GM23338 (cell line): Measurements from ENCODE around the gene PIEZO2. TPM values are rescaled to one million over a fixed set of nuclear protein-coding genes. Genes with fewer than 3 reads are reported as not detected.
A peak's percentile ranks its signal among the peaks of the same experiment; 100 is the strongest.

ENCODE experiments used
- ATAC-seq: fragments of 200-7000 bp; cut with Tn5 transposase; 3 replicates; pipeline ENCODE4 v1.9.1; 2020
- DNase-seq: peaks from one replicate; pipeline ENCODE4 v3.0.0-alpha.2; 2015; ENCODE audit warnings: low spot score
- H2AFZ ChIP-seq: fragments of 200-600 bp; sonication (generic); 2 replicates; pipeline ENCODE4 v1.8.0; 2016; ENCODE audit warnings: antibody characterized with exemption, mild to moderate bottlenecking, moderate library complexity
- H3F3A ChIP-seq: fragments of 200-600 bp; sonication (generic); replicated peaks from 2 replicates; pipeline ENCODE4 v1.8.0; 2017; ENCODE audit warnings: antibody characterized with exemption, mixed run types, low read depth
- H3K27ac ChIP-seq: fragments of 200-600 bp; sonication (generic); 2 replicates; pipeline ENCODE4 v1.6.1; 2016; ENCODE audit warnings: low read depth
- H3K27me3 ChIP-seq: fragments of 200-600 bp; sonication (generic); 2 replicates; pipeline ENCODE4 v1.8.0; 2016; ENCODE audit warnings: mild to moderate bottlenecking, mixed run types, moderate library complexity; ENCODE audit not compliant: insufficient read depth
- H3K36me3 ChIP-seq: fragments of 200-600 bp; sonication (generic); 2 replicates; pipeline ENCODE4 v1.8.0; 2016; ENCODE audit warnings: mild to moderate bottlenecking; ENCODE audit not compliant: insufficient read depth
- H3K4me1 ChIP-seq: fragments of 200-600 bp; sonication (generic); 2 replicates; pipeline ENCODE4 v1.8.0; 2016; ENCODE audit warnings: mild to moderate bottlenecking, moderate library complexity; ENCODE audit not compliant: insufficient read depth
- H3K4me2 ChIP-seq: fragments of 200-600 bp; sonication (generic); 2 replicates; pipeline ENCODE4 v1.7.1; 2017; ENCODE audit warnings: mixed run types
- H3K4me3 ChIP-seq: fragments of 200-600 bp; sonication (generic); 2 replicates; pipeline ENCODE4 v1.6.1; 2016; ENCODE audit warnings: mixed run types
- H3K79me2 ChIP-seq: fragments of 200-600 bp; sonication (generic); replicated peaks from 2 replicates; pipeline ENCODE4 v1.8.0; 2017; ENCODE audit warnings: mild to moderate bottlenecking; ENCODE audit not compliant: insufficient read depth
- H3K9me2 ChIP-seq: fragments of 200-600 bp; sonication (generic); 2 replicates; pipeline ENCODE4 v1.8.0; 2017; ENCODE audit not compliant: insufficient read depth
- H4K20me1 ChIP-seq: fragments of 200-600 bp; sonication (generic); replicated peaks from 2 replicates; pipeline ENCODE4 v1.8.0; 2017; ENCODE audit warnings: mild to moderate bottlenecking; ENCODE audit not compliant: insufficient read depth
- H3K27ac Mint-ChIP-seq: 2 replicates; pipeline ENCODE4 v1.8.0; 2020; ENCODE audit warnings: inconsistent platforms, mild to moderate bottlenecking, moderate library complexity, mixed read lengths
- H3K27me3 Mint-ChIP-seq: 3 replicates; pipeline ENCODE4 v1.8.0; 2022; ENCODE audit warnings: low read depth, mild to moderate bottlenecking, moderate library complexity, mixed read lengths, inconsistent platforms; ENCODE audit not compliant: insufficient read depth, poor library complexity
- H3K36me3 Mint-ChIP-seq: 3 replicates; pipeline ENCODE4 v1.8.0; 2021; ENCODE audit warnings: low read depth, mild to moderate bottlenecking, inconsistent platforms, moderate library complexity, mixed read lengths
- H3K4me1 Mint-ChIP-seq: 3 replicates; pipeline ENCODE4 v1.8.0; 2020; ENCODE audit warnings: mild to moderate bottlenecking, inconsistent platforms, mixed read lengths
- H3K4me3 Mint-ChIP-seq: 3 replicates; pipeline ENCODE4 v1.8.0; 2021; ENCODE audit warnings: moderate library complexity, mild to moderate bottlenecking, inconsistent platforms, mixed read lengths
- H3K9me3 Mint-ChIP-seq: 3 replicates; pipeline ENCODE4 v1.8.0; 2020; ENCODE audit warnings: moderate library complexity, mild to moderate bottlenecking, inconsistent platforms, mixed read lengths
- EZH2 ChIP-seq: fragments of 200-600 bp; sonication (generic); IDR thresholded peaks from one replicate; pipeline ENCODE4 v1.8.0; 2017; ENCODE audit warnings: antibody characterized with exemption, mild to moderate bottlenecking, low read depth; ENCODE audit not compliant: unreplicated experiment
- REST ChIP-seq: IDR thresholded peaks from one replicate; pipeline ENCODE4 v1.6.1; 2018; ENCODE audit warnings: antibody characterized with exemption; ENCODE audit not compliant: unreplicated experiment
- ZNF462 ChIP-seq: fragments of 250-450 bp; sonication (Bioruptor Pico); IDR thresholded peaks from 2 replicates; pipeline ENCODE4 v1.5.0; 2020; ENCODE audit warnings: mild to moderate bottlenecking, moderate library complexity
- polyA plus RNA-seq: library from polyadenylated mRNA; unstranded; fragments of >200 nt; fragmentation: Nextera tagmentation; extraction: Ambion mirVana; gene quantifications from 2 replicates; pipeline ENCODE4 v1.2.1, GENCODE V29; 2016
- total RNA-seq: library from RNA; depleted of rRNA; stranded (reverse); fragments of >200 nt; shearing (Covaris generic); gene quantifications from 2 replicates; pipeline ENCODE4 v1.2.3, GENCODE V29; 2014
- TF ChIP-seq, protein P1 (sequence below): IDR thresholded peaks from 2 replicates; pipeline ENCODE4 v1.6.1; 2016; ENCODE audit warnings: antibody characterized with exemption
- TF ChIP-seq, protein P2 (sequence below), 2 experiments: fragments of 200-600 bp in 1 of 2; sonication (generic) in 1 of 2; conservative IDR thresholded peaks; 2 replicates each; pipeline versions ENCODE4 v1.5.1 to v1.6.1; 2016 to 2017; ENCODE audit warnings: antibody characterized with exemption in 2 of 2, low read depth in 2 of 2, mild to moderate bottlenecking in 2 of 2, moderate library complexity in 1 of 2

The PIEZO2 gene
- total and polyA plus RNA-seq, 2 experiments from 2014 or later = 4.8 to 8.2 TPM

DNA sequence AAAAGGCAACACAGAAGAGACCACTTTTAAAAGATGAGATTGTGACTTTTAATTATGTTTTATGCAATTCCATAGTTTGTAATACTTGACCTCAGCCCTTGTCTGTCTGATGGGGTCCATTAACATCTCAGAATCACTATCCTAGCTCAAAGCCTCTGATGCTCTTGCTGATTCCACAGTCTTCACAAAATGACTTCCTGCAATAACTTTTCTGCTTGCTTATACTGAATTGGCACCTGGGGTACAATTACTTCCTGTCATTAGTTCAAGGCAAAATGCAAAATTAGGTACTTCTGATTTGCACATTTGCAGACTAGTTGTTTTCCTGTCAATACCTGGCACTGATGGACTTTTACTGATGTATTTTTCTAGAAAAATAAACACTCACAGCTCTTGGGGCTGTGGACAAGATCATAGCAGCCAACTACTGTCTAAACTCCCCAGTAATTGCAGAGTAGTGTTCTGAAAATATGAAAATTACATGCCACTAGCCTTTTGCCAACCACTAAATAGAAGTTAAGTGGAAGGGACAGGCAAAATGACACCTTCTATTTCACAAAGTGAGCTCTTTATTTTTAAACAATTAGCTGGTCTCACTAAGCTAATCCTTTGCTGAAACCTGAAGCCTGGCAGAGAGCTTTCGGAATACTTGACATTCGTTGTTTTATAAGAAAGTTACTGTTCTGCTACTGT lies 129.1 kb downstream of the PIEZO2 start (continued):
- no peak for TF ChIP-seq REST
- TF ChIP-seq, protein P1, sequence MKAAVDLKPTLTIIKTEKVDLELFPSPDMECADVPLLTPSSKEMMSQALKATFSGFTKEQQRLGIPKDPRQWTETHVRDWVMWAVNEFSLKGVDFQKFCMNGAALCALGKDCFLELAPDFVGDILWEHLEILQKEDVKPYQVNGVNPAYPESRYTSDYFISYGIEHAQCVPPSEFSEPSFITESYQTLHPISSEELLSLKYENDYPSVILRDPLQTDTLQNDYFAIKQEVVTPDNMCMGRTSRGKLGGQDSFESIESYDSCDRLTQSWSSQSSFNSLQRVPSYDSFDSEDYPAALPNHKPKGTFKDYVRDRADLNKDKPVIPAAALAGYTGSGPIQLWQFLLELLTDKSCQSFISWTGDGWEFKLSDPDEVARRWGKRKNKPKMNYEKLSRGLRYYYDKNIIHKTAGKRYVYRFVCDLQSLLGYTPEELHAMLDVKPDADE = no peak
- TF ChIP-seq, protein P2, sequence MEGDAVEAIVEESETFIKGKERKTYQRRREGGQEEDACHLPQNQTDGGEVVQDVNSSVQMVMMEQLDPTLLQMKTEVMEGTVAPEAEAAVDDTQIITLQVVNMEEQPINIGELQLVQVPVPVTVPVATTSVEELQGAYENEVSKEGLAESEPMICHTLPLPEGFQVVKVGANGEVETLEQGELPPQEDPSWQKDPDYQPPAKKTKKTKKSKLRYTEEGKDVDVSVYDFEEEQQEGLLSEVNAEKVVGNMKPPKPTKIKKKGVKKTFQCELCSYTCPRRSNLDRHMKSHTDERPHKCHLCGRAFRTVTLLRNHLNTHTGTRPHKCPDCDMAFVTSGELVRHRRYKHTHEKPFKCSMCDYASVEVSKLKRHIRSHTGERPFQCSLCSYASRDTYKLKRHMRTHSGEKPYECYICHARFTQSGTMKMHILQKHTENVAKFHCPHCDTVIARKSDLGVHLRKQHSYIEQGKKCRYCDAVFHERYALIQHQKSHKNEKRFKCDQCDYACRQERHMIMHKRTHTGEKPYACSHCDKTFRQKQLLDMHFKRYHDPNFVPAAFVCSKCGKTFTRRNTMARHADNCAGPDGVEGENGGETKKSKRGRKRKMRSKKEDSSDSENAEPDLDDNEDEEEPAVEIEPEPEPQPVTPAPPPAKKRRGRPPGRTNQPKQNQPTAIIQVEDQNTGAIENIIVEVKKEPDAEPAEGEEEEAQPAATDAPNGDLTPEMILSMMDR (conservative IDR thresholded peaks at IDR 0.05; ENCODE audit: low read depth in 2 of 2) = no peak

DNA sequence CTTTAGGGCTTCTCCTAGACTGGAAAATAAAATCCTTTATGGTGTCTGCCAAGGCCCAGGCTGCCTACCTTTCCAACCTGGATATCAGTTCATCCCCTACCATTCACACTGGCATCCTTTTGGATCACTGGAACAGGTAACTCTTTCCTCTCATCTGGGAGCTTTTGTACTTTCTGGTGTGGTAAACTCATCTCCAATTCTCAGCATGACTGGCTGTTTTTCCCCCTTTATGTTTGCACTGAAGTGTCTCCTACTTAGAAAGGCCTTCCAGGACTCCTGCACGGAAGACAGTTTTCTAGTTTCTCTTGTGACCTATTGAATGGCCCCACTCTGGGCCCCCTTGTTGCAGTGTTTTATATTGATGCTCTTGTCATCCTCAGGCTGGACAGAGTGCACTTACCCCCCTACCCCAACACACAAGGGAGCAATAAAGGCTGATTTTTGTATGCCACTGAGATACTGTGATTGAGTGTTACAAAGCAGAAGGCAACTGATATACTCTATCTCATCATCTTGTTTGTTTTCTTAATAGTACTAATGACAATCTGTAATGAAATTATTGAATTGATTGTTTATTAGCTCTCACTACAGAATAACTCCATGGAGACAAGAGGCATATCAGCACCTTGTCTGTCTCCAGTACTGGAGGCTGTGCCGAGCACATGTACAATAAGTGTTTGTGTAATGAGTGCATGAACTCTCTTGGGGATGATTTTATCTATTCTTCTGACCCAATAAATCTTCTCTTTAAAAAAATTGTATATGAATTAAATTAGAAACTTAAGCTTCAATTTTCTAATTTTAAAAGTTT lies 129.9 kb downstream of the PIEZO2 start:
- no peaks in the 10 kb centered on the region for H3K36me3 ChIP-seq
- Mint-ChIP-seq H3K27me3 (peaks cover 1% of the 10 kb centered on the region), H3K9me3 (no peaks in the 10 kb centered on the region; the same call in 2 of the 3 replicates), H3K4me1 (peaks cover 30% of the 10 kb centered on the region), H3K4me3 (no peak overlapping the region), H3K27ac (peak overlapping the region; percentile 74; the same call in 1 of the 2 replicates), H3K36me3 (peaks cover 8% of the 10 kb centered on the region; the same call in 1 of the 3 replicates)
- no peaks in the 10 kb centered on the region for H3K9me2 ChIP-seq
- no peak overlapping the region for H3K4me3 ChIP-seq
- H3F3A ChIP-seq = no peaks in the 10 kb centered on the region
- no peak overlapping the region for H2AFZ ChIP-seq
- peaks cover 9% of the 10 kb centered on the region; the same call in 1 of the 2 replicates for H3K4me1 ChIP-seq
- DNase-seq = no peak
- H3K4me2 ChIP-seq = no peak overlapping the region
- H3K79me2 ChIP-seq = no peaks in the 10 kb centered on the region
- no peaks in the 10 kb centered on the region for H3K27me3 ChIP-seq
- ATAC-seq = no peak
- H3K27ac ChIP-seq = no peak overlapping the region
- no peaks in the 10 kb centered on the region for H4K20me1 ChIP-seq
- TF ChIP-seq ZNF462 (CRISPR knock-in tag) = no peak
- TF ChIP-seq EZH2 = no peak
- TF ChIP-seq, protein P1 = no peak
